Measurements from ENCODE around the gene TTLL1.

TTLL1 gene

GRCh38 chr22:43005106-43005505 is 84.1 kb downstream of the TTLL1 start:
- Histone ChIP-seq H3F3A (ENCODE audit: insufficient read depth, low read length) (no peaks in the 10 kb centered on the region), H4K20me1 (ENCODE audit: insufficient read depth, low read length) (no peaks in the 10 kb centered on the region)

GRCh38 chr22:43004362-43005035 is 84.7 kb downstream of the TTLL1 start:
- Histone ChIP-seq H3K4me3 (ENCODE audit: low read depth, low read length, poor library complexity, severe bottlenecking) (no peak overlapping the region), H3K4me2 (ENCODE audit: low read length) (no peak overlapping the region), H4K20me1 (ENCODE audit: insufficient read depth, low read length) (no peaks in the 10 kb centered on the region), H3K4me1 (ENCODE audit: insufficient read depth, low read length, severe bottlenecking) (no peaks in the 10 kb centered on the region), H3K9me2 (ENCODE audit: low read depth, low read length) (no peaks in the 10 kb centered on the region), H3K27ac (ENCODE audit: low read depth, low read length, poor library complexity, severe bottlenecking) (no peak overlapping the region), H3K79me2 (ENCODE audit: insufficient read depth, low read length) (no peaks in the 10 kb centered on the region), H3K36me3 (ENCODE audit: insufficient read depth, low read length) (no peaks in the 10 kb centered on the region), H2AFZ (ENCODE audit: low read length) (no peak overlapping the region), H3K9me3 (ENCODE audit: low read length) (no peaks in the 10 kb centered on the region), H3K27me3 (ENCODE audit: insufficient read depth, low read length) (no peaks in the 10 kb centered on the region), H3F3A (ENCODE audit: insufficient read depth, low read length) (no peaks in the 10 kb centered on the region), H3K9ac (ENCODE audit: low read length) (no peak overlapping the region)
- no peak for TF ChIP-seq CTCF (IDR thresholded peaks at IDR 0.05; ENCODE audit: low read length)
- TF ChIP-seq EZH2 (IDR thresholded peaks at IDR 0.05; ENCODE audit: borderline replicate concordance, low read length) = no peak

More at GRCh38 chr22:43005106-43005505, 84.1 kb downstream of the TTLL1 start:
- Histone ChIP-seq H3K36me3 (ENCODE audit: insufficient read depth, low read length) (no peaks in the 10 kb centered on the region), H3K9me2 (ENCODE audit: low read depth, low read length) (no peaks in the 10 kb centered on the region), H3K27ac (ENCODE audit: low read depth, low read length, poor library complexity, severe bottlenecking) (no peak overlapping the region), H3K9me3 (ENCODE audit: low read length) (no peaks in the 10 kb centered on the region), H3K9ac (ENCODE audit: low read length) (no peak overlapping the region), H3K79me2 (ENCODE audit: insufficient read depth, low read length) (no peaks in the 10 kb centered on the region), H2AFZ (ENCODE audit: low read length) (no peak overlapping the region), H3K27me3 (ENCODE audit: insufficient read depth, low read length) (no peaks in the 10 kb centered on the region), H3K4me2 (ENCODE audit: low read length) (no peak overlapping the region), H3K4me3 (ENCODE audit: low read depth, low read length, poor library complexity, severe bottlenecking) (no peak overlapping the region), H3K4me1 (ENCODE audit: insufficient read depth, low read length, severe bottlenecking) (no peaks in the 10 kb centered on the region)
- no peak for TF ChIP-seq EZH2 (IDR thresholded peaks at IDR 0.05; ENCODE audit: borderline replicate concordance, low read length)
- no peak for TF ChIP-seq CTCF (IDR thresholded peaks at IDR 0.05; ENCODE audit: low read length)

GRCh38 chr22:43002202-43002586 is 87.0 kb downstream of the TTLL1 start:
- H3K4me3 ChIP-seq (ENCODE audit: low read depth, low read length, poor library complexity, severe bottlenecking) = no peak overlapping the region
- no peak overlapping the region for H3K27ac ChIP-seq (ENCODE audit: low read depth, low read length, poor library complexity, severe bottlenecking)
- no peaks in the 10 kb centered on the region for H3K9me3 ChIP-seq (ENCODE audit: low read length)
- TF ChIP-seq CTCF (IDR thresholded peaks at IDR 0.05; ENCODE audit: low read length) (no peak), EZH2 (IDR thresholded peaks at IDR 0.05; ENCODE audit: borderline replicate concordance, low read length) (no peak)
- H4K20me1 ChIP-seq (ENCODE audit: insufficient read depth, low read length) = no peaks in the 10 kb centered on the region
- H3K9ac ChIP-seq (ENCODE audit: low read length) = no peak overlapping the region
- no peaks in the 10 kb centered on the region for H3F3A ChIP-seq (ENCODE audit: insufficient read depth, low read length)
- no peaks in the 10 kb centered on the region for H3K9me2 ChIP-seq (ENCODE audit: low read depth, low read length)
- H2AFZ ChIP-seq (ENCODE audit: low read length) = no peak overlapping the region
- no peaks in the 10 kb centered on the region for H3K27me3 ChIP-seq (ENCODE audit: insufficient read depth, low read length)
- H3K4me2 ChIP-seq (ENCODE audit: low read length) = no peak overlapping the region
- H3K4me1 ChIP-seq (ENCODE audit: insufficient read depth, low read length, severe bottlenecking) = no peaks in the 10 kb centered on the region
- no peaks in the 10 kb centered on the region for H3K79me2 ChIP-seq (ENCODE audit: insufficient read depth, low read length)
- H3K36me3 ChIP-seq (ENCODE audit: insufficient read depth, low read length) = no peaks in the 10 kb centered on the region

Measured in OCI-LY1 (cell line).